ENCODE results near the gene PSTPIP1.

Gene PSTPIP1

DNA sequence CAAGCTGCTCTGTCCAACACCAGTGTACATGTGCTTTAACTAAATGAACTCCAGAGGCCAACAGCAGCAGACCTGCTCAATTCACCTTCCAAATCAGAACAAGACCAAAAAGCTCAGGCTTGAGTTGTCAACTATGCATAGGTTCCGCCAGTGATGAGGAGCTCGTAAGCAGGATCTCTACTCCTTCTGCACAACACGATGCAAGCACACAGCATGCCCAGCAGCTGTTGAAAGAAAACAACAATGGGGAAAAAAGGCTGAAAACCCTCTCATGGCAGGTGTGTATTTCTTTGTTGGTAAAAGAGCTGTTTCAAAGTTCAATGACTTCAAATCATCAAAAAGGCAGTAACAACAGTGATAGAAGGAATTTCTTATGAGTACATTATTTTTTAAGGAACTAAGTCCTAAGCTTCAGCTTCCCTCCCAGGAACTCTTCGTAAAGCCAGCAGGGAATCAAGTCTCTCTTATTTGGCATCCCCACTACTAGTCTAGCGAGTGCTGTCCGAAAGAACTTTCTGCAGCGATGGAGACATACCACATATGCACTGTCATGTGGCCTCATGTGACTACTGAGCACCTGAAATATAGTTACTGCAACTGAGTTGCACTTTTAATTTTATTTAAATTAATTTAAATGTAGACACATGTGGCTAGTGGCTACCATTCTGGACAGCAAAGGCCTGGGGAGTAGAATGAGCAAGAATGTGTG is 51.9 kb downstream of the PSTPIP1 start:
- no peak for DNase-seq

DNA sequence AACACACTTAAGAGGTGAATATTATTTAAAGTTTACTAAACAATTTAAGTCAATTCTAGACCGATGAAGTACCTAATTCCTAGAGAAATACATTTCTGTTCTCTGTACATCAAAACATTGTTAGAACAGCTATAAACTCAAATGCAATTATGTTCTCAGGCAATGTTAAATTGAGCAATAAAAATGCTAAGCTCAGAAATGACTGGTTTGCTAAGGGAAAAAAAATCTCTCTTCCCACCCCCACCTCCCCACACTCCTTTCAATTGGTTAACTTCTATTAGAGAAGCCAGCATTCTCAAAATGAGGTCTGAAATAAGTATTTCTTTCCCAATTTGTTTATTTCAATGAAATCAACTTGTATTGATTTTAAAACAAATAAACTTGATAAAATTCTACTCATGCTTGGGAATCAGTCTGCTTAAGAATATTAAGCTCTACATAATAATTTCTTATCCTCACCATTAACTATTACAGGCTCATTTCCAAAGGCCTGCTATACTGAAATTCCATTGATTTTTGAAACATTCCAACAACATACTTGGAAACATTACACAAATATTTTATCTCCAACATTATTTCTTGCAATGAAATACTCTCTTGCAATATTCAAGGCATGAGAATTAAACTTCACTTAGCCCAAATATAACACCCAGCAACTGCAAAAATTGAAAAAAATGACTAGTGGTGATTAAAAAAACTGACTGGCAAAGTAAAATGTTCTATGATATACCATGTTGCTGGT is 53.4 kb downstream of the PSTPIP1 start:
- no peak for DNase-seq

DNA sequence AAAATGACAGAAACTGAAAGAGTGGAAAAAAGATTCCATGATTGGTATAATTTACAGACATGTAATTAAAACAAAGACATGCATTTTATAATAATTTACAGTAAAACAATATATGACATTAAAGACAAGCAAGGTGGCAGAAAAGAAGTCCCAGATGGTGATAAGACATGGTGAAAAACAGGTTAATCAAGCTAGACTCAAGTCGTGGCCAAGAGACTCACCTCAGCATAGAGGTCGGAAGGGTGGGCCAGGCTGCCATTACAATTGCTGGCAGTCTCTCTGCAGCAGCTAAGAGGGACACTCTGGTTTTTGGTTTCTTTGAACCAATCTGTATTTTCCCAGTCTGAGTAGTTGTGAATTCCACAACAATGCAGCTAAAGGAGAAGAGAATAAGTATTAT is 57.6 kb downstream of the PSTPIP1 start:
- DNase-seq, result no peak

DNA sequence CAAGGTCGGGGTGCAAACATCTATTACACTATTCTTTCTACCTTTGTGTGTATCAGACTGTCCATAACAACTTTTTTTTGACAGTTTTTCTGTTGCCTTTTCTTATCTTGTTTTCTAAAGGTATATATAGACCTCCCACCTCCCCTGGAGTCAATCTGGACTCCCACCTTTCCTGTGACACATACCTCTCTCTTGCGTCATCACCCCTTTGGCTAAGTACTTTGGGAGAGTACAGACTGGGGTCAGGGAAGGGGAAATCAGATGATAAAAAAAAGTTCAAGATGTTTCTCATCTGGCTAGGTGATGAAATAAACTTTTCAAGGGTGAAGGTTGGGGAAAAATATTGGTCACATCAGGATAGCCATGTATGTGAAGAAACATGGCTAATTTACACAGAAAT is 58.8 kb downstream of the PSTPIP1 start:
- DNase-seq, result no peak

DNA sequence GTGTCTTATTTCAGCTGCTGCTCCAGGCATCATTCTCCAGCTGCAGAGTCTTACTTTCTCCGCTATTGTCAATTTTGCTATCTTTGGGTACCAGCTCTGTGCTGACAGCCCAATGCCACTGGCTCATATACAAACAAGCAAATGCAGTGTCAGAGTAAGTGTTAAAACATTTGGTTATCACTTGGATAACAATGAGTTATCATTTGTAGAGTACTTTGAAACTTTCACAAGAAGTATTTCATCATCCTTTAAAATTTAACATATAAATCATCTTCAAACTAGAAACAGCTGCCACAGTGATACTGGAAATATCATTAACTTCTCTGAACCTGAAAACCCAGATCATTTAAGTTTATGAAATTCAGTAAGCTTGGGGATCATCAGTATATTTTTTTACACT is 62.1 kb downstream of the PSTPIP1 start:
- DNase-seq, result no peak

DNA sequence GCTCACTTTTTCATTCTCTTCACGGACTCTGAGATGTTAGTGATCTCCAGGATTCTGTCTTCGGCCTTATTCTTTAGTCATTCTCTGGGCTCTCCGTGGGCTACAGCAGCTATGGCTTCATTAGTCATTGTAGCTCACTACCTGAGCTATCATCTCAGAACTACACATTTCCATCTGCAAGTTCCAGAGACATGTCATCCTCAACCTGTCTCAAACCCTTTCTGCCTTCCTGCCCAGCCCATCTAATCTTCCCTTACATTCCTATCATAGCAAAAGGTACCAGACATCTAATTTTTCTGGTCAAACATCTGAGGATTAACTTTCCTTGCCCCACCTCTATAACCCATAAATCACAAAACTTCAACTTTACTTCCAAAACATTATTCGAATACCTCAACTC is 62.8 kb downstream of the PSTPIP1 start:
- DNase-seq, result peak; percentile 34

DNA sequence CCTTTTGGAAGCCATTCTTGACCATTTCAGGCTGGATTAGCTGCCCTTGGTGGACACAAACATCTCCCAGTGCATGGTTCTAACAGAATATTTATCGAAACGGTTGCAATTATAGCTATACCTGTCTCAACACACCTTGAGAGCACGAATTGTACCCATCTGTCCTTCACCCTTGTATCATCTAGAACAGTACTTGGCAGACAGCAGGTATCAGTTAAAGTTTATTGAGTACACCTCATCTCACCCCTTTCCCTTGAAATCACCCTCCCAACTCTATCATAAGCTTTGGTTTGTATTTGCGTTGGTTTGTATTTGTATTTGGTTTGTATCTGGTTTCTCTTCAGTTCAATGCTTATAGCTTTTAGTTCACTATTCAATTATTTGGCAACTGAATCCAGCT is 63.5 kb downstream of the PSTPIP1 start:
- no peak for DNase-seq

DNA sequence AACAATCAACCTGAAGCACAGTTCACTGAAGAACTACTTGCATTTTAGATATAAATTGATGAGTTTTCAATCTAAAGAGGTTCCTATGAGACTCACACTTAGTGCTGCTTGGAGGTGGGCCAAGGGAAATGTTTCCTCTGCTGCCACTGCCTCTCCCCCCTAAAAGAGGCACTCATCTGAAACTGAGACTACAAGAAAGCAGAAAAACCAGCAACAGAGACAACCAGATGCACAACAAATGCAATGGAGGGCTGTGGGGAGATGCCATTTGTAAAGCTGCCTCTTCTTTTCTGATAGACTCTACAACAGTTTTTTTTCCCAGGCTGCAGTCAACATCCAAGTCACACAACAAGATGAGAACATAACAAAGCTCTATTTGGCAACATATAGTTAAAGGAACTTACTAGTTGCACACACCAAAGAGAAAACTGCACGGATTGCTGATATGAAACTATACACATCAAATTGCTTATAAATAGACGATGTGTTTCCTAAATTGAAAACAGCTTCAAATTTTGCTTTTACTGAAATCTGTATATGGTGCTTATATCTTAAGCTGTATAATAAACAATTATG is 64.9 kb downstream of the PSTPIP1 start:
- DNase-seq, result no peak

DNA sequence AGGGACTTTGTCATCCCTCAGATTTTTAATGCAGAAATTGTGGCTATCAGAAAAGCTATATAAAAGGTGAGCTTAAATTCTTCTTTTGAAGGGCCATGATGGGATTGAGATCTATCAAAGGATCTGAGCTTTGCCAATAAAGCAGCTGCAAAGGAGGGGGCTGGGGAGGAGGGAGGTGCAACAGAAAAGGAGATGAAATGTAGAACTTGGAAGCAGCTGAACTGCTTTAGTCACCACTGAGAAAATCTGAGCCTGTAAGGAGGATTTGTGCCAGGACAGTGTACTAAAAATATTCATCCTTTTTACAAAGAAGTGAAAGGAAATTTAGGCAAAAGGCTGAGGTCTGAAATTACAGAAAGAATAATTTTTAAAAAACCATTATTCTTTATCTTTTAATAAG is 65.6 kb downstream of the PSTPIP1 start:
- no peak for DNase-seq

DNA sequence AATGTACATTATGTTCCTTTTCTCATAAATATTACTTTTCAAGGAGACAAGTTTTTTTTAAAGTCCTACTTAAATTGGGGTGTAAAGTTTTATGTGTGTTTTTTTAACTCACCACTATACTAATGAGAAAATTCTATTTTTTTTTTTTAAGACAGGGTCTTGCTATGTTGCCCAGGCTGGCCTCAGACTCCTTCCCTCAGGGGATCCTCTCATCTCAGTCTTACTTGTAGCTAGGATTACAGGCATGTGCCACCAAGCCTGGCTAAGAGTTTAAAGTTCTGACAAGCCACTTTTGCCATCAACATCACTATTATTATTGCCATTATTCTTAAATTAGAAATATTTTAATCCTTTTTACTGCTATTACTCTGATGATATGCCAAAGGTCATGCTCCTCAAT is 68.3 kb downstream of the PSTPIP1 start:
- no peak for DNase-seq

DNA sequence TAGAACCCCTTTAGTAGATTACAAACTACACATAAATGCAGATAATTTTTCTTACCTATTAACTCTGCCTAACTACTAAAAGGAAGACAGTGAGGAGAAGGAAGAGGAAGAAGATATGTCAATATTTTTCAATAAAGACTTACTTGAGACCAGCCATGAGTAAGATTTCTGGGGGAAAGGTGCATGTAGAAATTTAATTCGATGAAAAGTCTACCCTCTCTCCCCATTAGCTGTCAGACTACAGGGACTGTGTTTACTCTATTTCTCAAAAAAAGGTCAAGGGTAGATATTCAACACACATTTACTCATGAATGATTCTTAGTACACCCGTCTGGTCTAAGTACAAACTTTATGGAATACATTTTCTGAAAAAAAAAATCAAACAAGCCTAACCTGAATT is 69.1 kb downstream of the PSTPIP1 start:
- DNase-seq, result no peak

DNA sequence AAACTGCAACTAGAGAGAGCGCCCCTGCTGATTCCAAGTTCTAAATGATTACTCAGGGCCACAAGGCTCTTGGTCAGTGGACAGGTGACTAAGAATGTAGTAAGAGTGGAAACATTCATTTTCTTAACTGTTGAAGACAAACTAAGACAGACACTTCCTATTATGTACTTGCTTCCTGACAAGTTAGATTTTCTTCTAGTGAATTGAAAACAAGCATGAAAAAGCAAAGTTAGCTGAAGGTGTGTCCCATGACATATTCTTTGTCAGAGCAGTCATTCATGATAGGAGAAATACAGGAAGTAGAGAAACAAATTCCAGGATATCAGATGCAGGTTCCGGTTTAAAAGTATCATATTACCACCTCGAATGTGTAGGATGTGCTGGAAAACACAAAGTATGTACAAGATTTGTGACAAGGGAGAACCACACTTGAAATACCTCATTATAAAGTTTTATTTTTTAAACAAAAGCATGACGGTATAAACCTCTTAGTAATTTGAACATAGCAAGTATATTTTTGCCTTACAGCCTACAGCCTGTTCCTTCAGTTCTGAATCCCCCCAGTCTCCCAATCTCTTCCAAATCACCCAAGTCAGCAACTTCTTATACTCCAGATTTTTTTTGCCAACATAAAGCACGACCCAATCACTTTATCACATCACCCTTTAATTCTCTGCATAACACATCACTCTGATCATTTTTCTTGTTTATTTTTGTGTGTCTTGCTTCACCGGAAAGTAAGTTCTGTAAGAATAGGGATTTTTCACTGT is 69.8 kb downstream of the PSTPIP1 start:
- no peak for DNase-seq

DNA sequence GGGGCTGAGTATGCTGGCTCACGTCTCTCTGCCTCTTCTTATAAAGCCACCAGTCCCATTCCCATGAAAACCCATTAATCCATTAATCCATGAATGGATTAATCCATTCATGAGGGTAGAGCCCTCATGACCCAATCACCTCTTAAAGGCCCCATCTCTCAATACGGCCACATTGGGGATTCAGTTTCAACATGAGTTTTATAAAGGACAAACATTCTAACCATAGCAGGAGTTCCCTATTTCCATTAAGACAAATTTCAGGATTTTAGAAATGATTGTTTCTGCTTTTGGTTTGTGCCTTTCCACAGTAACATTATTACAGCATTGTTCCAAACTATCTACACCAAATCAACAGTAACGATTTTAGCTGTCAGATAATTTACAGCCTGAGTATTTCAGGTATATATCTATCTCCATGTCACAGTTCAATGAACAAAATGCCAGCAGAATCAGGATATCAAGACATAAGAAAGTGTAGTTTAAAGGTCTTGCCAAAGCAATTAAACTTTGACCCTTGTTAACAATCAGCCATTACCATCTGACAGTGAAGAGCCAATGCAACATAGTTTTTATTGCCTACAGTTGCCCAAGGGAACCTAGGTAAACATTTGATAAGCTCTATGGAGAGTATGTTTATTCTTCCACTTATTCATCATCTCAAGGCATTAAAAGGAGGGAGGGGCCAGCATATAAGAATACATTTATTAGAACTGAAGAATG is 72.2 kb downstream of the PSTPIP1 start:
- no peak for DNase-seq

DNA sequence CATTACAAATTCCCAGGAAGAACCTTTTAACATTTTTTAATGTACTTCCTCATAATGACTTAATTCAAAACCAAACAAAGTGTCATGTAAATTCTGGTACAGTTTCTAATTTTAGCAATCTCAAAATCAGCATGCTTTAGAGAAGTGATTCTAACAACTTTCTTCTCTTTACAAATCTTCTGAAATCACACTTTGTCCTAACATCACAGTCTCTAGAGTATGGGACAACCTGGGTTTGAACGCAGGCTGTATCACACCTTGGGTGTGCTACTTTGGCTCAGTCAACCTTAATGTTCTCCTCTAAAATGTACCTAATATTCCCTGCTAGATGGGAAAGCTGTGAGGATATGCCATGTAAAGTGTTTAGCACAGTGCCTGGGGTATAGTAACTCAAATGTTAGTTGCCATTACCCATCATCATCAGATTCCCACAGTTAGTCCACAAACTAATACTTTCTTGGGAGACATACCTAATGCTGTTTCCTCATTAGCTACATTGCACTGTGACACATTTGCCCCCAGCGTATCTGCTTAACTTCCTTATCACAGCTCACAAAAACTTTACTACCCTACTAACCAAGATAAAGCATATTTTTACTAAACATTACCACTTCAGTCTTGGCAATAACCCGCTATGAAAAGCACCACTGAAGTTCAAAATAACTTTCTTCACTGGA is 72.9 kb downstream of the PSTPIP1 start:
- DNase-seq, result no peak

DNA sequence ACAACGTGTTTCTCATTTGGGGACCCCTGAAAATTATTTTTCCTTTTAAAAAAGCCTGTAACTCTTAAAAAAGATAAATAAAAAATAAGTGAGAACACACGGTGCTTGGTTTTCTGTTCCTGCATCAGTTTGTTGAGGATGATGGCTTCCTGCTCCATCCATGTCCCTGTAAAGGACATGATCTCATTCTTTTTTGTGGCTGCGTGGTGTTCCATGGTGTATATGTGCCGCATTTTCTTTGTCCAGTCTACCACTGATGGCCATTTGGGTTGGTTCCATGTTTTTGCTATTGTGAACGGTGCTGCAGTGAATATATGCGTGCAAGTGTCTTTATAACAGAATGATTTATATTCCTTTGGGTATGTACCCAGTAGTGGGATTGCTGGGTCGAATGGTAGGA is 73.7 kb downstream of the PSTPIP1 start:
- DNase-seq, result no peak

DNA sequence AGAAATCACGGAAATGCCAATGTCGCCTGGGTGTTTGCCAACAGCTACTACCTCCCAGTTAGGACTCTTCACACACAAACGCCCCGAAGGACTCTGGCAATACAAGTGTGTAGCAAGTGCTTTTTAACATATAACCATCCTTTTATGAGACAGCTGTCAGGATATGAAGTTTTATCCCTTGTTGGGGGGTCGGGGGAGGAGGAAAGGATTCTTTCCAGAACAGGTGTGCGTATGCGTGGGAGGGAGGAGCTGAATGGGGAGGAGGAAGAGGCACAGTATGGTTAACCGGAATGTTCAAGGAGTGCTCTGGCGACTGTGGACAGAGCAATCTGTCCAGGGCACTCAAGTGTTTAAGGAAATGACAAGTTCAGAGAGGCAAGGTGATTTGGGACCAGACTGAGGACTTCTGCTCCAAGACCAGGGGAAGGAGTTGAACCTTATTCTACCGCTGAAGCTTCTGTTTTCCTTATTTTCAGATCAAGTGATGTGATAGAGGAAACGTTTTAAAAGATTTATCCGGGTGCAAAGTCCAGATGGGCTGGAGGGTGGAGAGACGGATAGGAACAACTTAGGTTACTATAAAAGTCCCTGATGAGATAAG is 74.7 kb downstream of the PSTPIP1 start:
- DNase-seq, result no peak

DNA sequence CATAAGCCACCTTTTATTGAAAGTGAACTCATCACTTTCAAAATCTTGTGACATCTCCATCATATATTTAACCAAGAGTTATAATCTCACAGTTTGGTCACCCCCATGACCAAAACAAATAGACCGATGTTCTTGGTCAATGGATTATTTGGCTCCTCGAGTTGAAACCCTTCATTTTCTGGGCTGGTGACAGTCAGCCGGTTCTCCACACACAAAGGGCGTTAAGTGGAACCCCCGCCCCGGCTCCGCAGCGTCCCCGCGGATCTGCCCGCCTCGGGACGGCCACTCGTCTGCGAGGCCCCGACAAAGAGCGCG is 75.2 kb downstream of the PSTPIP1 start:
- DNase-seq, result no peak

DNA sequence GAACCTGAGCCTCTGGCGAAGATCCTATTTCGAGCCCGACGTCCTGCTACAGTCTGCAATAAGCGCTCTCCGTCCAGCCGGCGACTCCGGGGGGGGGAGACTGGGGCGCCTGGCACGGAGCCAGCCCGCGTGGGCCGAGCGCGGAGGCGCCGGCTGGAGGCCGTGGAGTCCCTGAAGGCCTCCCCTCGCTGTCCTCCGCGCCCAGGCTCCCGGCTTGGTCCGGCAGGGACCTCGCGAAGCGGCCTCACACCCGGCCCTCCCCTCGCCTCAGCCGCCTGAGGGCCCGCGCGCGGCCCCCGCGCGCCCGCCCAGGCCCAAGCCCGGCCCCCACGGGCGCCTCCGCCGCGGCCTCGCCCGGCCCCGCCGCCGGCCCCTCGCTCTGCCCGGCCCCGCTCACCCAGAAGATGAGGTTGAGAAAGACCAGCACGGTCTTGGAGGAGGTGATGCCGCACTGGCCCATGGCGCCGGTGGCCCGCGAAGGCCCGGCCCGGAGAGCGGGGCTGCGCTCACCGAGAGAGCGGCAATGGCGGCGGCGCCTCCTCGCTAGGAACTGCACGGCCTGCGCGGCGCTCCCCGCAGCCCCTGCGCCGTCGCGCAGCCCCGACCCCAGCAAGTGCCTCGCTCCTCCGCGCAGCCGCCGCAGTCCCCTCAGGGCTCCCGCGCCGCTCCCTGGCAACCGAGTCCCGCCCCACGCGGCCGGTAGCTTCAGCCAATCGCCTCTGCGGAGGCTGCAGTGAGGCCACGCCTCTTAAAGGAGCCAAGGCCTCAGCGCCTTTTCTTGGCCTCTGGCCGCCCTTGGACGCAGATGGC is 75.8 kb downstream of the PSTPIP1 start, which contains the start of gene TSPAN3:
Gene TSPAN3, minus strand, starts transcription at position 615 of the 810 bp plus-strand sequence. Its CDS starts 155 bp downstream, at position 460.
- peak; percentile 96 for DNase-seq

DNA sequence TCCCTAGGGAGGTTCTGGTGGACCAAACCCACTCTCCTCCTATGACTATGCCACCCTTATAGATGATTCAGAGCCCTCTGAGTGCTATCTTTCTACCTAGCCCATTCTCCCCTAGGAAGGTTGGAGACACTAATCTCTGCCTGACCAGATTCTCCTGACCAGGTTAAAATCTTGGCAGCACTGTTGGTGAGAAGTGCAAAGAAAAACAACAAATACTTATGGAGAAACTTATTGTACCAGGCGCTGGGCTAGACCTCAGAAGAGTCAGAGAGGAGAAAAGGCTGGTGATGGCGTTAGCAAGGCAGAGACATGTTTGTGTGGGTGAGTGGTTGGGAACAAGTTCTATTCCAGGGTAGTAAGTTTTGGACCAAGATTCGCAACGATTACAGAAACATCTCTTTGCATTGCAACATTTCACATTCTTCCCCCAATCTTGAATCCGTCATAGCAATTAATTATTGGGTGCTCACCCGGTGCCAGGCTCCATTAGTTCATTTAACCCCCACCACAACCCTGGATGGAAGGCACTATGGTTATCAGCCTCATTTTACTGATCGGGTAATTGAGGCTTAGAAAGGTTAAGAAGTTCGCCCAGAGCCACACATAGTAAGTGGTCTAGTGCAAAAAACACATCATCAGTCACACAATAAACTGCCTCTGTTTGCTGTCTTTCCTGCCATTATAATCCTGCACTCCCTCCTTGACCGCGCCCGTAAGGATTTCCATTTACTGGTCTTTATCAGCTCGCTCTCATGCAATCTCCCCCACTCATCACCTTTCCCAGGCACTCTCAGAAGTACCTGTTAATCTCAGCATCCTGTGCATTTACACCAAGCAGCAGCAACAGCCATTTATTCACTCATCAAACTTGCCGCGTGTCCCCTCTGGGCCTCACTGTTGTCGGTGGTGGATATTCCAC is 76.6 kb downstream of the PSTPIP1 start:
- no peak for DNase-seq

DNA sequence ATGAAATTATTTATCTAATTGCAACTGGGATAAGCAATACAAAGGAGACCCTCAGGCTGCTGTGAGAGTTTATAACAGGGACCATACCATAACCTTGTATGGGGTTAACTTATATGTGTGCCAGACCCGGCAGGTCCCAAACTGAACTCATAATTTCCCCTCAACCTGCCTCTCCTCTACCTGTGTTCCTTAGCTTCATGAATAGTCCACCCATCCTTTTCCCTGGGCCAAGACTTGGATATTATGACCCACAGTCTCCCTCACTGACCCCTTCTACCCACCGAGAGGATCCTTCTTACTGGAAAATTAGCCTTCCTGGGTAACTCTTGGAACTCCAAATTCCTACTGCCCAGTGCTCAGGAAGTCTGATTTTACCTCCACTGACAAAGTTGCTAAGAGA is 79.4 kb downstream of the PSTPIP1 start:
- no peak for DNase-seq

Measured in activated CD4-positive, alpha-beta T cell treated with anti-CD3 and anti-CD28 coated beads, Interleukin-10, Interleukin-2, amounts not matched to agents 100 ng/mL and 50 ng/mL, durations not matched to agents 16 hours and 8 hours (primary cell).